WTC11 (cell line): ENCODE results near the gene STX18. TPM values are rescaled to one million over a fixed set of nuclear protein-coding genes. Genes with fewer than 3 reads are reported as not detected.
"Not testable (repeated sequence)": the region's sequence is repeated elsewhere in the genome, so short reads cannot be mapped to it uniquely, and the experiment has no call there.

Source experiments
- ATAC-seq: fragments of 200-7000 bp; cut with Tn5 transposase; 2 replicates; pipeline ENCODE4 v1.10.0; 2021; ENCODE audit warnings: mild to moderate bottlenecking, moderate library complexity
- CTCF ChIA-PET: fragments of 300-600 bp; sonication (Branson Sonifier 250); formaldehyde crosslinking; loops from one replicate; lab custom pipeline; 2021; ENCODE audit warnings: antibody characterized with exemption; lab: Charles Lee
- POLR2A ChIA-PET: fragments of 350-600 bp; sonication (Branson Sonifier 250); formaldehyde crosslinking; loops from one replicate; lab custom pipeline; 2021; ENCODE audit warnings: antibody characterized with exemption; lab: Charles Lee
- DNase-seq: peaks from one replicate; pipeline ENCODE4 v3.0.0; 2021; ENCODE audit warnings: low spot score
- H3K27ac Mint-ChIP-seq: 2 replicates; pipeline ENCODE4 v1.8.0; 2021; ENCODE audit warnings: mixed read lengths
- H3K27me3 Mint-ChIP-seq: 2 replicates; pipeline ENCODE4 v1.8.0; 2021; ENCODE audit warnings: low read depth, mild to moderate bottlenecking, moderate library complexity, mixed read lengths
- H3K36me3 Mint-ChIP-seq: 2 replicates; pipeline ENCODE4 v1.8.0; 2021; ENCODE audit warnings: mixed read lengths
- H3K4me1 Mint-ChIP-seq: 2 replicates; pipeline ENCODE4 v1.8.0; 2022; ENCODE audit warnings: mixed read lengths
- H3K4me3 Mint-ChIP-seq: 2 replicates; pipeline ENCODE4 v1.8.0; 2021; ENCODE audit warnings: mild to moderate bottlenecking, moderate library complexity, mixed read lengths
- H3K9me3 Mint-ChIP-seq: 2 replicates; pipeline ENCODE4 v1.8.0; 2021; ENCODE audit warnings: mixed read lengths
- E2F1 ChIP-seq: sonication (generic); formaldehyde crosslinking; IDR thresholded peaks from 2 replicates; pipeline ENCODE4 v1.8.0; 2022; ENCODE audit warnings: mild to moderate bottlenecking, missing genetic modification reagents
- ESRRA ChIP-seq: sonication (generic); formaldehyde crosslinking; IDR thresholded peaks from 2 replicates; pipeline ENCODE4 v1.8.1; 2022; ENCODE audit warnings: mild to moderate bottlenecking, missing genetic modification reagents, borderline replicate concordance
- ETV6 ChIP-seq: sonication (generic); formaldehyde crosslinking; IDR thresholded peaks from 2 replicates; pipeline ENCODE4 v1.8.1; 2022; ENCODE audit warnings: mild to moderate bottlenecking, missing genetic modification reagents
- FOXJ3 ChIP-seq: sonication (generic); formaldehyde crosslinking; IDR thresholded peaks from 2 replicates; pipeline ENCODE4 v1.9.0; 2021; ENCODE audit warnings: missing genetic modification reagents, mild to moderate bottlenecking, borderline replicate concordance
- KAT7 ChIP-seq: sonication (generic); formaldehyde crosslinking; IDR thresholded peaks from 2 replicates; pipeline ENCODE4 v1.8.1; 2023; ENCODE audit warnings: missing genetic modification reagents, mild to moderate bottlenecking, borderline replicate concordance
- OVOL2 ChIP-seq: fragments of 250-450 bp; sonication (Bioruptor Pico); IDR thresholded peaks from 2 replicates; pipeline ENCODE4 v1.9.0; 2021; ENCODE audit warnings: mild to moderate bottlenecking, borderline replicate concordance
- TP53 ChIP-seq: sonication (generic); formaldehyde crosslinking; IDR thresholded peaks from 2 replicates; pipeline ENCODE4 v1.8.1; 2023; ENCODE audit warnings: mild to moderate bottlenecking, missing genetic modification reagents
- ZNF671 ChIP-seq: fragments of 250-450 bp; sonication (Bioruptor Pico); IDR thresholded peaks from 2 replicates; pipeline ENCODE4 v1.8.0; 2021; ENCODE audit warnings: mild to moderate bottlenecking
- total RNA-seq: library from RNA; stranded (reverse); gene quantifications from 3 replicates; pipeline ENCODE4 v1.2.3, GENCODE V29; 2021
- TF ChIP-seq, protein P1 (sequence below): fragments of 200-600 bp; IDR thresholded peaks from 2 replicates; pipeline ENCODE4 v1.8.0; 2022; ENCODE audit warnings: antibody characterized with exemption
- TF ChIP-seq, protein P2 (sequence below): sonication (generic); formaldehyde crosslinking; IDR thresholded peaks from 2 replicates; pipeline ENCODE4 v1.8.0; 2023; ENCODE audit warnings: missing genetic modification reagents, mild to moderate bottlenecking, borderline replicate concordance
- TF ChIP-seq, protein P3 (sequence below): sonication (generic); formaldehyde crosslinking; conservative IDR thresholded peaks from 2 replicates; pipeline ENCODE4 v1.8.1; 2023; ENCODE audit warnings: mild to moderate bottlenecking, low read depth, missing genetic modification reagents, moderate library complexity
- TF ChIP-seq, protein P4 (sequence below): sonication (generic); formaldehyde crosslinking; IDR thresholded peaks from 2 replicates; pipeline ENCODE4 v1.8.1; 2023; ENCODE audit warnings: mild to moderate bottlenecking, missing genetic modification reagents, borderline replicate concordance

Gene STX18
- total RNA-seq, 1 experiment from 2014 or later, result 16.9 TPM

DNA sequence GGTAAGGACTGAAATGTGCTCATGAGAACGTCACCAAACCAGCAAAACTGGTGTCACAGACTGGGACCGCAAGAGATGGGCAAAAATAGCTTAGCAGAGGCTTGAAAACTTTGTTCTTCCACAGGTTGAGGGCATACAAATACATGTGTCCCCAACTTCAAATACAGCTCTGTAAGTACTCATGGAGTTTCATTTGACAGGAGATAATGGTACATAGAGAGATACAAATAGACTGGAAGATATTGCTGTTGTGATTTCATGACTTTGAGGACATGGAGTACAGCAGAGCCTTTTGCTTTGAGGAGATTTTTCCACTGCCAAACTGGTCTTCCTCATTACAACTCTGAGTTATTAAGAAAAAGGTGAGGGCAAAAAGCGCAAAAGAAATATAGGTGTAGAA, 70.7 kb downstream of the STX18 start (continued):
- TF ChIP-seq KAT7, result no peak

DNA sequence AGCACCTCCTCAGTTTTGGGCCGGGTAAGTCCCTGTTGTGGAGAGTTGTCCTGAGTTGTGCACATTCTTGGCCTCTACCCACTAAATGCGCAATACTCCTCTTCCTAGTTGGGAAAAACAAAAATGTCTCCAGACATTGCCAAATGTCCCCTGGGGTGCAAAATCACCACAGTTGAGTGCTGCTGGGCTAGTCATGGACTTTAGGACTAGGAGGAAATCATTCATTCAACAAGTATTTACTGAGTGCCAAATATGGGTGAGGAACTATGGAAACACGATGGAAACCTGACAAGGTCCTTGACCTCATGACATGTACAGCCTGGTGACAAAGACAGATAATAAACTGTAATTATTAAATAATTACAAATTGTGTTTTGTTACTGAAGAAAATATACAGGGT, 71.6 kb downstream of the STX18 start:
- CTCF ChIA-PET, result no interaction called here
- POLR2A ChIA-PET, result no interaction called here
- DNase-seq (no peak), ATAC-seq (no peak)
- H3K4me3 Mint-ChIP-seq, result no peak overlapping the region
- H3K27ac Mint-ChIP-seq, result no peak overlapping the region
- H3K4me1 Mint-ChIP-seq, result peaks cover 6% of the 10 kb centered on the region
- peaks cover 23% of the 10 kb centered on the region for H3K36me3 Mint-ChIP-seq
- TF ChIP-seq OVOL2 (CRISPR knock-in tag), result no peak
- TF ChIP-seq ZNF671, result no peak
- TF ChIP-seq FOXJ3, result no peak
- TF ChIP-seq E2F1, result no peak
- TF ChIP-seq, protein P1, sequence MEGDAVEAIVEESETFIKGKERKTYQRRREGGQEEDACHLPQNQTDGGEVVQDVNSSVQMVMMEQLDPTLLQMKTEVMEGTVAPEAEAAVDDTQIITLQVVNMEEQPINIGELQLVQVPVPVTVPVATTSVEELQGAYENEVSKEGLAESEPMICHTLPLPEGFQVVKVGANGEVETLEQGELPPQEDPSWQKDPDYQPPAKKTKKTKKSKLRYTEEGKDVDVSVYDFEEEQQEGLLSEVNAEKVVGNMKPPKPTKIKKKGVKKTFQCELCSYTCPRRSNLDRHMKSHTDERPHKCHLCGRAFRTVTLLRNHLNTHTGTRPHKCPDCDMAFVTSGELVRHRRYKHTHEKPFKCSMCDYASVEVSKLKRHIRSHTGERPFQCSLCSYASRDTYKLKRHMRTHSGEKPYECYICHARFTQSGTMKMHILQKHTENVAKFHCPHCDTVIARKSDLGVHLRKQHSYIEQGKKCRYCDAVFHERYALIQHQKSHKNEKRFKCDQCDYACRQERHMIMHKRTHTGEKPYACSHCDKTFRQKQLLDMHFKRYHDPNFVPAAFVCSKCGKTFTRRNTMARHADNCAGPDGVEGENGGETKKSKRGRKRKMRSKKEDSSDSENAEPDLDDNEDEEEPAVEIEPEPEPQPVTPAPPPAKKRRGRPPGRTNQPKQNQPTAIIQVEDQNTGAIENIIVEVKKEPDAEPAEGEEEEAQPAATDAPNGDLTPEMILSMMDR, result no peak
- TF ChIP-seq ESRRA (CRISPR knock-in tag), result no peak
- H3K27me3 Mint-ChIP-seq, result no peaks in the 10 kb centered on the region
- peaks cover 20% of the 10 kb centered on the region for H3K9me3 Mint-ChIP-seq

- POLR2A ChIA-PET, ATAC-seq, DNase-seq, H3K27ac Mint-ChIP-seq, H3K4me3 Mint-ChIP-seq, H3K27me3 Mint-ChIP-seq: not testable (repeated sequence)
- peaks cover 28% of the 10 kb centered on the region for H3K36me3 Mint-ChIP-seq
- peaks cover 38% of the 10 kb centered on the region for H3K4me1 Mint-ChIP-seq
- peaks cover 23% of the 10 kb centered on the region for H3K9me3 Mint-ChIP-seq
- CTCF ChIA-PET, result interaction anchor here (0.6 kb wide), 1 partner anchor 387 kb away, joined by 3 read pairs; no protein-coding TSS in a partner anchor
These were observed 76.6 kb downstream of the STX18 start for GRCh38 chr4:4465238-4465637.

GRCh38 chr4:4462970-4463369, 78.9 kb downstream of the STX18 start:
- ChIA-PET CTCF (interaction anchor here (0.7 to 1.1 kb wide), 4 partner anchors 18 to 78 kb away, joined by 3 to 4 read pairs (median 3); no protein-coding TSS in a partner anchor), POLR2A (no interaction called here)
- ATAC-seq (peak; percentile 59), DNase-seq (no peak)
- no peaks in the 10 kb centered on the region for H3K27me3 Mint-ChIP-seq
- peaks cover 23% of the 10 kb centered on the region for H3K9me3 Mint-ChIP-seq
- peaks cover 59% of the 10 kb centered on the region for H3K4me1 Mint-ChIP-seq
- H3K4me3 Mint-ChIP-seq, result no peak overlapping the region
- TF ChIP-seq, protein P2, sequence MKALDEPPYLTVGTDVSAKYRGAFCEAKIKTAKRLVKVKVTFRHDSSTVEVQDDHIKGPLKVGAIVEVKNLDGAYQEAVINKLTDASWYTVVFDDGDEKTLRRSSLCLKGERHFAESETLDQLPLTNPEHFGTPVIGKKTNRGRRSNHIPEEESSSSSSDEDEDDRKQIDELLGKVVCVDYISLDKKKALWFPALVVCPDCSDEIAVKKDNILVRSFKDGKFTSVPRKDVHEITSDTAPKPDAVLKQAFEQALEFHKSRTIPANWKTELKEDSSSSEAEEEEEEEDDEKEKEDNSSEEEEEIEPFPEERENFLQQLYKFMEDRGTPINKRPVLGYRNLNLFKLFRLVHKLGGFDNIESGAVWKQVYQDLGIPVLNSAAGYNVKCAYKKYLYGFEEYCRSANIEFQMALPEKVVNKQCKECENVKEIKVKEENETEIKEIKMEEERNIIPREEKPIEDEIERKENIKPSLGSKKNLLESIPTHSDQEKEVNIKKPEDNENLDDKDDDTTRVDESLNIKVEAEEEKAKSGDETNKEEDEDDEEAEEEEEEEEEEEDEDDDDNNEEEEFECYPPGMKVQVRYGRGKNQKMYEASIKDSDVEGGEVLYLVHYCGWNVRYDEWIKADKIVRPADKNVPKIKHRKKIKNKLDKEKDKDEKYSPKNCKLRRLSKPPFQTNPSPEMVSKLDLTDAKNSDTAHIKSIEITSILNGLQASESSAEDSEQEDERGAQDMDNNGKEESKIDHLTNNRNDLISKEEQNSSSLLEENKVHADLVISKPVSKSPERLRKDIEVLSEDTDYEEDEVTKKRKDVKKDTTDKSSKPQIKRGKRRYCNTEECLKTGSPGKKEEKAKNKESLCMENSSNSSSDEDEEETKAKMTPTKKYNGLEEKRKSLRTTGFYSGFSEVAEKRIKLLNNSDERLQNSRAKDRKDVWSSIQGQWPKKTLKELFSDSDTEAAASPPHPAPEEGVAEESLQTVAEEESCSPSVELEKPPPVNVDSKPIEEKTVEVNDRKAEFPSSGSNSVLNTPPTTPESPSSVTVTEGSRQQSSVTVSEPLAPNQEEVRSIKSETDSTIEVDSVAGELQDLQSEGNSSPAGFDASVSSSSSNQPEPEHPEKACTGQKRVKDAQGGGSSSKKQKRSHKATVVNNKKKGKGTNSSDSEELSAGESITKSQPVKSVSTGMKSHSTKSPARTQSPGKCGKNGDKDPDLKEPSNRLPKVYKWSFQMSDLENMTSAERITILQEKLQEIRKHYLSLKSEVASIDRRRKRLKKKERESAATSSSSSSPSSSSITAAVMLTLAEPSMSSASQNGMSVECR (CRISPR knock-in tag), result no peak
- TF ChIP-seq ETV6 (CRISPR knock-in tag), result no peak
- TF ChIP-seq KAT7, result no peak
- TF ChIP-seq, protein P3, sequence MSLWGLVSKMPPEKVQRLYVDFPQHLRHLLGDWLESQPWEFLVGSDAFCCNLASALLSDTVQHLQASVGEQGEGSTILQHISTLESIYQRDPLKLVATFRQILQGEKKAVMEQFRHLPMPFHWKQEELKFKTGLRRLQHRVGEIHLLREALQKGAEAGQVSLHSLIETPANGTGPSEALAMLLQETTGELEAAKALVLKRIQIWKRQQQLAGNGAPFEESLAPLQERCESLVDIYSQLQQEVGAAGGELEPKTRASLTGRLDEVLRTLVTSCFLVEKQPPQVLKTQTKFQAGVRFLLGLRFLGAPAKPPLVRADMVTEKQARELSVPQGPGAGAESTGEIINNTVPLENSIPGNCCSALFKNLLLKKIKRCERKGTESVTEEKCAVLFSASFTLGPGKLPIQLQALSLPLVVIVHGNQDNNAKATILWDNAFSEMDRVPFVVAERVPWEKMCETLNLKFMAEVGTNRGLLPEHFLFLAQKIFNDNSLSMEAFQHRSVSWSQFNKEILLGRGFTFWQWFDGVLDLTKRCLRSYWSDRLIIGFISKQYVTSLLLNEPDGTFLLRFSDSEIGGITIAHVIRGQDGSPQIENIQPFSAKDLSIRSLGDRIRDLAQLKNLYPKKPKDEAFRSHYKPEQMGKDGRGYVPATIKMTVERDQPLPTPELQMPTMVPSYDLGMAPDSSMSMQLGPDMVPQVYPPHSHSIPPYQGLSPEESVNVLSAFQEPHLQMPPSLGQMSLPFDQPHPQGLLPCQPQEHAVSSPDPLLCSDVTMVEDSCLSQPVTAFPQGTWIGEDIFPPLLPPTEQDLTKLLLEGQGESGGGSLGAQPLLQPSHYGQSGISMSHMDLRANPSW (CRISPR knock-in tag), result no peak
- TF ChIP-seq, protein P4, sequence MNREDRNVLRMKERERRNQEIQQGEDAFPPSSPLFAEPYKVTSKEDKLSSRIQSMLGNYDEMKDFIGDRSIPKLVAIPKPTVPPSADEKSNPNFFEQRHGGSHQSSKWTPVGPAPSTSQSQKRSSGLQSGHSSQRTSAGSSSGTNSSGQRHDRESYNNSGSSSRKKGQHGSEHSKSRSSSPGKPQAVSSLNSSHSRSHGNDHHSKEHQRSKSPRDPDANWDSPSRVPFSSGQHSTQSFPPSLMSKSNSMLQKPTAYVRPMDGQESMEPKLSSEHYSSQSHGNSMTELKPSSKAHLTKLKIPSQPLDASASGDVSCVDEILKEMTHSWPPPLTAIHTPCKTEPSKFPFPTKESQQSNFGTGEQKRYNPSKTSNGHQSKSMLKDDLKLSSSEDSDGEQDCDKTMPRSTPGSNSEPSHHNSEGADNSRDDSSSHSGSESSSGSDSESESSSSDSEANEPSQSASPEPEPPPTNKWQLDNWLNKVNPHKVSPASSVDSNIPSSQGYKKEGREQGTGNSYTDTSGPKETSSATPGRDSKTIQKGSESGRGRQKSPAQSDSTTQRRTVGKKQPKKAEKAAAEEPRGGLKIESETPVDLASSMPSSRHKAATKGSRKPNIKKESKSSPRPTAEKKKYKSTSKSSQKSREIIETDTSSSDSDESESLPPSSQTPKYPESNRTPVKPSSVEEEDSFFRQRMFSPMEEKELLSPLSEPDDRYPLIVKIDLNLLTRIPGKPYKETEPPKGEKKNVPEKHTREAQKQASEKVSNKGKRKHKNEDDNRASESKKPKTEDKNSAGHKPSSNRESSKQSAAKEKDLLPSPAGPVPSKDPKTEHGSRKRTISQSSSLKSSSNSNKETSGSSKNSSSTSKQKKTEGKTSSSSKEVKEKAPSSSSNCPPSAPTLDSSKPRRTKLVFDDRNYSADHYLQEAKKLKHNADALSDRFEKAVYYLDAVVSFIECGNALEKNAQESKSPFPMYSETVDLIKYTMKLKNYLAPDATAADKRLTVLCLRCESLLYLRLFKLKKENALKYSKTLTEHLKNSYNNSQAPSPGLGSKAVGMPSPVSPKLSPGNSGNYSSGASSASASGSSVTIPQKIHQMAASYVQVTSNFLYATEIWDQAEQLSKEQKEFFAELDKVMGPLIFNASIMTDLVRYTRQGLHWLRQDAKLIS, result no peak
- no peak for TF ChIP-seq TP53 (CRISPR knock-in tag)
- H3K36me3 Mint-ChIP-seq, result peaks cover 28% of the 10 kb centered on the region
- peak overlapping the region; percentile 44; the same call in 1 of the 2 replicates for H3K27ac Mint-ChIP-seq
